HEK293 (cell line): Measurements from ENCODE around the gene GRAMD4.

Experiments used
- CTCF ChIA-PET: fragments of 350-600 bp; formaldehyde crosslinking; extraction: SDS; loops from one replicate; lab custom pipeline; 2021; ENCODE audit warnings: antibody characterized with exemption; lab: Yijun Ruan, JAX
- POLR2A ChIA-PET: fragments of 300-600 bp; formaldehyde crosslinking; extraction: SDS; loops from one replicate; lab custom pipeline; 2020; ENCODE audit warnings: antibody characterized with exemption, inconsistent platforms; lab: Yijun Ruan, JAX
- H3K27ac ChIP-seq: fragments of 200-500 bp; sonication (Bioruptor generic); 2 replicates; pipeline ENCODE4 v1.5.1; 2014; ENCODE audit warnings: low read depth, low read length, control low read depth, inconsistent platforms; ENCODE audit errors: extremely low read depth
- H3K36me3 ChIP-seq, 2 experiments: fragments of 200-500 bp in 1 of 2; sonication (Bioruptor generic) in 1 of 2; 1 replicate in 1 of 2; 2 replicates in 1 of 2; pipeline ENCODE4 v1.5.1; 2014 to 2017; ENCODE audit warnings: inconsistent platforms in 2 of 2, low read length in 2 of 2; ENCODE audit not compliant: control insufficient read depth in 2 of 2, insufficient read depth in 1 of 2
- H3K4me1 ChIP-seq: fragments of 200-500 bp; sonication (Bioruptor generic); 2 replicates; pipeline ENCODE4 v1.5.1; 2014; ENCODE audit warnings: mild to moderate bottlenecking, low read length, inconsistent platforms; ENCODE audit not compliant: control insufficient read depth, insufficient read depth
- H3K4me3 ChIP-seq: 2 replicates; pipeline ENCODE4 v1.5.1; 2011; ENCODE audit warnings: low read depth, mild to moderate bottlenecking, control low read depth, low read length, moderate library complexity
- H3K9me3 ChIP-seq: fragments of 200-500 bp; sonication (Bioruptor generic); 2 replicates; pipeline ENCODE4 v1.5.1; 2014; ENCODE audit warnings: low read depth, low read length, inconsistent platforms; ENCODE audit not compliant: control insufficient read depth, insufficient read depth
- AEBP2 ChIP-seq: fragments of 450-650 bp; formaldehyde crosslinking; IDR thresholded peaks from 2 replicates; pipeline ENCODE4 v1.5.1; 2016; ENCODE audit warnings: missing biosample characterization, missing genetic modification characterization, borderline replicate concordance
- GLIS1 ChIP-seq: fragments of 450-650 bp; formaldehyde crosslinking; IDR thresholded peaks from 2 replicates; pipeline ENCODE4 v1.5.1; 2016; ENCODE audit warnings: missing biosample characterization, missing genetic modification characterization
- PRDM1 ChIP-seq: fragments of 450-650 bp; formaldehyde crosslinking; IDR thresholded peaks from 2 replicates; pipeline ENCODE4; 2016; ENCODE audit warnings: missing biosample characterization, missing genetic modification characterization
- SCRT1 ChIP-seq: fragments of 450-650 bp; formaldehyde crosslinking; IDR thresholded peaks from 2 replicates; pipeline ENCODE4 v1.5.1; 2016; ENCODE audit warnings: missing biosample characterization, missing genetic modification characterization, borderline replicate concordance
- YY1 ChIP-seq: fragments of 450-650 bp; formaldehyde crosslinking; IDR thresholded peaks from 2 replicates; pipeline ENCODE4 v1.5.1; 2018; ENCODE audit warnings: missing biosample characterization, missing genetic modification characterization
- ZBTB1 ChIP-seq: fragments of 450-650 bp; formaldehyde crosslinking; IDR thresholded peaks from 2 replicates; pipeline ENCODE4 v1.5.1; 2016; ENCODE audit warnings: missing biosample characterization, missing genetic modification characterization
- ZBTB21 ChIP-seq: fragments of 450-650 bp; formaldehyde crosslinking; IDR thresholded peaks from 2 replicates; pipeline ENCODE4 v1.5.1; 2017; ENCODE audit warnings: missing biosample characterization, missing genetic modification characterization
- ZIC2 ChIP-seq: fragments of 450-650 bp; formaldehyde crosslinking; IDR thresholded peaks from 2 replicates; pipeline ENCODE4 v1.5.1; 2016; ENCODE audit warnings: missing biosample characterization, missing genetic modification characterization
- ZNF157 ChIP-seq: fragments of 450-650 bp; formaldehyde crosslinking; IDR thresholded peaks from 2 replicates; pipeline ENCODE4 v1.5.1; 2016; ENCODE audit warnings: missing biosample characterization, missing genetic modification characterization
- ZNF169 ChIP-seq: fragments of 450-650 bp; formaldehyde crosslinking; IDR thresholded peaks from 2 replicates; pipeline ENCODE4 v1.5.1; 2016; ENCODE audit warnings: missing biosample characterization, missing genetic modification characterization
- ZNF174 ChIP-seq: fragments of 450-650 bp; formaldehyde crosslinking; IDR thresholded peaks from 2 replicates; pipeline ENCODE4 v1.5.0; 2017; ENCODE audit warnings: missing biosample characterization, mild to moderate bottlenecking, missing genetic modification characterization
- ZNF18 ChIP-seq: fragments of 450-650 bp; formaldehyde crosslinking; IDR thresholded peaks from 2 replicates; pipeline ENCODE4 v1.5.1; 2016; ENCODE audit warnings: missing biosample characterization, missing genetic modification characterization
- ZNF19 ChIP-seq: fragments of 450-650 bp; formaldehyde crosslinking; IDR thresholded peaks from 2 replicates; pipeline ENCODE4; 2016; ENCODE audit warnings: missing biosample characterization, missing genetic modification characterization, low read depth
- ZNF248 ChIP-seq: fragments of 450-650 bp; formaldehyde crosslinking; IDR thresholded peaks from 2 replicates; pipeline ENCODE4 v1.5.1; 2017; ENCODE audit warnings: missing biosample characterization, missing genetic modification characterization
- ZNF274 ChIP-seq, 2 experiments: fragments of 200-500 bp in 1 of 2; fragments of 450-650 bp in 1 of 2; sonication (Bioruptor generic) in 1 of 2; formaldehyde crosslinking in 1 of 2; IDR thresholded peaks; 2 replicates each; pipeline versions ENCODE4 v1.5.1 to v1.6.1; 2014 to 2016; ENCODE audit warnings: borderline replicate concordance in 1 of 2, inconsistent platforms in 1 of 2, low read length in 1 of 2, missing biosample characterization in 1 of 2, missing genetic modification characterization in 1 of 2
- ZNF302 ChIP-seq: fragments of 450-650 bp; formaldehyde crosslinking; IDR thresholded peaks from 2 replicates; pipeline ENCODE4 v1.5.1; 2016; ENCODE audit warnings: missing biosample characterization, missing genetic modification characterization, low read depth
- ZNF394 ChIP-seq: fragments of 450-650 bp; formaldehyde crosslinking; IDR thresholded peaks from 2 replicates; pipeline ENCODE4 v1.5.1; 2016; ENCODE audit warnings: missing biosample characterization, missing genetic modification characterization, mild to moderate bottlenecking, moderate library complexity, borderline replicate concordance
- ZNF580 ChIP-seq: fragments of 450-650 bp; formaldehyde crosslinking; IDR thresholded peaks from 2 replicates; pipeline ENCODE4 v1.5.1; 2016; ENCODE audit warnings: missing biosample characterization, missing genetic modification characterization
- ZNF623 ChIP-seq: fragments of 450-650 bp; formaldehyde crosslinking; IDR thresholded peaks from 2 replicates; pipeline ENCODE4 v1.5.1; 2016; ENCODE audit warnings: missing biosample characterization, missing genetic modification characterization
- ZNF654 ChIP-seq: fragments of 450-650 bp; formaldehyde crosslinking; IDR thresholded peaks from 2 replicates; pipeline ENCODE4 v1.5.1; 2016; ENCODE audit warnings: low read depth, missing biosample characterization, missing genetic modification characterization
- ZNF677 ChIP-seq: fragments of 450-650 bp; IDR thresholded peaks from 2 replicates; pipeline ENCODE4 v1.5.0; 2018; ENCODE audit warnings: missing biosample characterization, mild to moderate bottlenecking, missing genetic modification characterization, moderate library complexity
- ZSCAN23 ChIP-seq: fragments of 450-650 bp; formaldehyde crosslinking; IDR thresholded peaks from 2 replicates; pipeline ENCODE4 v1.5.1; 2016; ENCODE audit warnings: missing biosample characterization, missing genetic modification characterization
- TF ChIP-seq, protein P1 (sequence below): fragments of 450-650 bp; formaldehyde crosslinking; IDR thresholded peaks from 2 replicates; pipeline ENCODE4 v1.5.1; 2016; ENCODE audit warnings: missing biosample characterization, missing genetic modification characterization, borderline replicate concordance
- TF ChIP-seq, protein P2 (sequence below): fragments of 450-650 bp; formaldehyde crosslinking; IDR thresholded peaks from 2 replicates; pipeline ENCODE4 v1.5.1; 2016; ENCODE audit warnings: missing biosample characterization, missing genetic modification characterization

GRAMD4 gene

GRCh38 chr22:46588279-46589140, 31.7 kb upstream of the GRAMD4 start:
- no peak overlapping the region for H3K27ac ChIP-seq
- H3K4me1 ChIP-seq = peaks cover 9% of the 10 kb centered on the region
- CTCF ChIA-PET = interaction anchor here (1.6 kb wide), 1 partner anchor 25 kb away, joined by 7 read pairs; no protein-coding TSS in a partner anchor
- POLR2A ChIA-PET = no interaction called here
- H3K9me3 ChIP-seq = no peaks in the 10 kb centered on the region
- H3K4me3 ChIP-seq = no peak overlapping the region
- no peak for TF ChIP-seq ZNF580 (tag by site-specific recombination)
- TF ChIP-seq ZNF19 = no peak
- TF ChIP-seq ZNF157 (tag by site-specific recombination) = no peak
- no peak for TF ChIP-seq YY1
- no peak for TF ChIP-seq ZNF394 (tag by site-specific recombination)
- no peak for TF ChIP-seq ZNF654 (tag by site-specific recombination)
- TF ChIP-seq ZNF623 (tag by site-specific recombination) = no peak
- TF ChIP-seq GLIS1 (tag by site-specific recombination) = 0 out of 2 replicates have a peak, but pooled peaks have one; percentile 1
- TF ChIP-seq ZNF169 (tag by site-specific recombination) = no peak
- TF ChIP-seq ZSCAN23 (tag by site-specific recombination) = no peak
- no peak for TF ChIP-seq ZNF274 (IDR thresholded peaks at IDR 0.05; ENCODE audit: low read length)
- no peak for TF ChIP-seq ZNF274 (tag by site-specific recombination; IDR thresholded peaks at IDR 0.05; ENCODE audit: borderline replicate concordance)
- TF ChIP-seq ZNF18 (tag by site-specific recombination) = no peak
- no peak for TF ChIP-seq PRDM1 (tag by site-specific recombination)
- no peak for TF ChIP-seq SCRT1 (tag by site-specific recombination)
- no peak for TF ChIP-seq ZBTB1
- TF ChIP-seq, protein P1, sequence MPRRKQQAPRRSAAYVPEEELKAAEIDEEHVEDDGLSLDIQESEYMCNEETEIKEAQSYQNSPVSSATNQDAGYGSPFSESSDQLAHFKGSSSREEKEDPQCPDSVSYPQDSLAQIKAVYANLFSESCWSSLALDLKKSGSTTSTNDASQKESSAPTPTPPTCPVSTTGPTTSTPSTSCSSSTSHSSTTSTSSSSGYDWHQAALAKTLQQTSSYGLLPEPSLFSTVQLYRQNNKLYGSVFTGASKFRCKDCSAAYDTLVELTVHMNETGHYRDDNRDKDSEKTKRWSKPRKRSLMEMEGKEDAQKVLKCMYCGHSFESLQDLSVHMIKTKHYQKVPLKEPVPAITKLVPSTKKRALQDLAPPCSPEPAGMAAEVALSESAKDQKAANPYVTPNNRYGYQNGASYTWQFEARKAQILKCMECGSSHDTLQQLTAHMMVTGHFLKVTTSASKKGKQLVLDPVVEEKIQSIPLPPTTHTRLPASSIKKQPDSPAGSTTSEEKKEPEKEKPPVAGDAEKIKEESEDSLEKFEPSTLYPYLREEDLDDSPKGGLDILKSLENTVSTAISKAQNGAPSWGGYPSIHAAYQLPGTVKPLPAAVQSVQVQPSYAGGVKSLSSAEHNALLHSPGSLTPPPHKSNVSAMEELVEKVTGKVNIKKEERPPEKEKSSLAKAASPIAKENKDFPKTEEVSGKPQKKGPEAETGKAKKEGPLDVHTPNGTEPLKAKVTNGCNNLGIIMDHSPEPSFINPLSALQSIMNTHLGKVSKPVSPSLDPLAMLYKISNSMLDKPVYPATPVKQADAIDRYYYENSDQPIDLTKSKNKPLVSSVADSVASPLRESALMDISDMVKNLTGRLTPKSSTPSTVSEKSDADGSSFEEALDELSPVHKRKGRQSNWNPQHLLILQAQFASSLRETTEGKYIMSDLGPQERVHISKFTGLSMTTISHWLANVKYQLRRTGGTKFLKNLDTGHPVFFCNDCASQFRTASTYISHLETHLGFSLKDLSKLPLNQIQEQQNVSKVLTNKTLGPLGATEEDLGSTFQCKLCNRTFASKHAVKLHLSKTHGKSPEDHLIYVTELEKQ (tag by site-specific recombination) = no peak
- no peak for TF ChIP-seq AEBP2 (tag by site-specific recombination)
- no peak for TF ChIP-seq ZBTB21 (tag by site-specific recombination)
- peak; percentile 28; the same call in 1 of the 2 replicates for TF ChIP-seq ZIC2 (tag by site-specific recombination)
- TF ChIP-seq ZNF677 (tag by site-specific recombination) = no peak
- no peak for TF ChIP-seq ZNF302 (tag by site-specific recombination)
- no peak for TF ChIP-seq ZNF174 (tag by site-specific recombination)
- TF ChIP-seq, protein P2, sequence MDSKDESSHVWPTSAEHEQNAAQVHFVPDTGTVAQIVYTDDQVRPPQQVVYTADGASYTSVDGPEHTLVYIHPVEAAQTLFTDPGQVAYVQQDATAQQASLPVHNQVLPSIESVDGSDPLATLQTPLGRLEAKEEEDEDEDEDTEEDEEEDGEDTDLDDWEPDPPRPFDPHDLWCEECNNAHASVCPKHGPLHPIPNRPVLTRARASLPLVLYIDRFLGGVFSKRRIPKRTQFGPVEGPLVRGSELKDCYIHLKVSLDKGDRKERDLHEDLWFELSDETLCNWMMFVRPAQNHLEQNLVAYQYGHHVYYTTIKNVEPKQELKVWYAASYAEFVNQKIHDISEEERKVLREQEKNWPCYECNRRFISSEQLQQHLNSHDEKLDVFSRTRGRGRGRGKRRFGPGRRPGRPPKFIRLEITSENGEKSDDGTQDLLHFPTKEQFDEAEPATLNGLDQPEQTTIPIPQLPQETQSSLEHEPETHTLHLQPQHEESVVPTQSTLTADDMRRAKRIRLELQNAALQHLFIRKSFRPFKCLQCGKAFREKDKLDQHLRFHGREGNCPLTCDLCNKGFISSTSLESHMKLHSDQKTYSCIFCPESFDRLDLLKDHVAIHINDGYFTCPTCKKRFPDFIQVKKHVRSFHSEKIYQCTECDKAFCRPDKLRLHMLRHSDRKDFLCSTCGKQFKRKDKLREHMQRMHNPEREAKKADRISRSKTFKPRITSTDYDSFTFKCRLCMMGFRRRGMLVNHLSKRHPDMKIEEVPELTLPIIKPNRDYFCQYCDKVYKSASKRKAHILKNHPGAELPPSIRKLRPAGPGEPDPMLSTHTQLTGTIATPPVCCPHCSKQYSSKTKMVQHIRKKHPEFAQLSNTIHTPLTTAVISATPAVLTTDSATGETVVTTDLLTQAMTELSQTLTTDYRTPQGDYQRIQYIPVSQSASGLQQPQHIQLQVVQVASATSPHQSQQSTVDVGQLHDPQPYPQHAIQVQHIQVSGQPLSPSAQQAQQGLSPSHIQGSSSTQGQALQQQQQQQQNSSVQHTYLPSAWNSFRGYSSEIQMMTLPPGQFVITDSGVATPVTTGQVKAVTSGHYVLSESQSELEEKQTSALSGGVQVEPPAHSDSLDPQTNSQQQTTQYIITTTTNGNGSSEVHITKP (tag by site-specific recombination) = peak; percentile 94
- TF ChIP-seq ZNF248 (tag by site-specific recombination) = no peak
- TF ChIP-seq, all 188 proteins: peak for 3
- no peaks in the 10 kb centered on the region for H3K36me3 ChIP-seq
